NCI-H345 treated with DMSO at 0.1 percent for 48 hours (cell line): ENCODE results near the gene ISYNA1.

Experiments
- DNase-seq: peaks from one replicate; lab custom pipeline; 2025; ENCODE audit not compliant: unreplicated experiment; lab: John Stamatoyannopoulos, UW

Gene ISYNA1

GRCh38 chr19:18437491-18438330 lies at the start of gene ISYNA1:
Gene ISYNA1, minus strand, starts transcription at chr19:18438133. Its CDS starts 154 bp downstream, at chr19:18437979.
- no peak for DNase-seq

GRCh38 chr19:18486746-18487145 lies 48.8 kb upstream of the ISYNA1 start:
- DNase-seq, result no peak

GRCh38 chr19:18484992-18485391 lies 47.1 kb upstream of the ISYNA1 start:
- no peak for DNase-seq

GRCh38 chr19:18483119-18483890 lies 45.4 kb upstream of the ISYNA1 start:
- DNase-seq, result no peak

- DNase-seq, result no peak
Measured at GRCh38 chr19:18481505-18482222, 43.7 kb upstream of the ISYNA1 start.

- DNase-seq, result peak; percentile 42
Measured at GRCh38 chr19:18480006-18480691, 42.2 kb upstream of the ISYNA1 start.

- no peak for DNase-seq
Measured at GRCh38 chr19:18478545-18479311, 40.8 kb upstream of the ISYNA1 start.

- no peak for DNase-seq
Measured at GRCh38 chr19:18477974-18478373, 40.0 kb upstream of the ISYNA1 start.

GRCh38 chr19:18477042-18477779 lies 39.3 kb upstream of the ISYNA1 start:
- DNase-seq, result no peak

GRCh38 chr19:18476507-18477041 lies 38.6 kb upstream of the ISYNA1 start:
- no peak for DNase-seq

GRCh38 chr19:18475762-18476331 lies 37.9 kb upstream of the ISYNA1 start:
- no peak for DNase-seq

- no peak for DNase-seq
Measured at GRCh38 chr19:18475004-18475453, 37.1 kb upstream of the ISYNA1 start.

GRCh38 chr19:18474366-18474887 lies 36.5 kb upstream of the ISYNA1 start:
- no peak for DNase-seq

- no peak for DNase-seq
Measured at GRCh38 chr19:18473706-18474087, 35.8 kb upstream of the ISYNA1 start.

GRCh38 chr19:18473003-18473705 lies 35.2 kb upstream of the ISYNA1 start:
- no peak for DNase-seq

- DNase-seq, result no peak
Measured at GRCh38 chr19:18470787-18471186, 32.9 kb upstream of the ISYNA1 start.

GRCh38 chr19:18469069-18469846 lies 31.3 kb upstream of the ISYNA1 start:
- DNase-seq, result no peak
